Activated CD4-positive, alpha-beta T cell treated with anti-CD3 and anti-CD28 coated beads for 36 hours (primary cell): ENCODE data around the gene TRIM42. TPM values are rescaled to one million over a fixed set of nuclear protein-coding genes. Genes with fewer than 3 reads are reported as not detected.

ENCODE experiments used
- ATAC-seq: fragments of 200-7000 bp; cut with Tn5 transposase; one replicate; pipeline ENCODE4 v1.10.0; 2021; ENCODE audit warnings: mild to moderate bottlenecking, moderate library complexity
- CTCF ChIA-PET: fragments of 350-600 bp; sonication (Branson Sonifier 250); formaldehyde crosslinking; loops from one replicate; lab custom pipeline; 2021; ENCODE audit warnings: antibody characterized with exemption; lab: Charles Lee
- POLR2A ChIA-PET: fragments of 350-600 bp; sonication (Branson Sonifier 250); formaldehyde crosslinking; loops from one replicate; lab custom pipeline; 2021; ENCODE audit warnings: antibody characterized with exemption, inconsistent platforms; lab: Charles Lee
- DNase-seq: peaks from one replicate; pipeline ENCODE4 v3.0.0-alpha.2; 2020
- H3K27ac Mint-ChIP-seq: one replicate; pipeline ENCODE4 v1.8.0; 2021; ENCODE audit warnings: mixed read lengths
- H3K27me3 Mint-ChIP-seq: one replicate; pipeline ENCODE4 v1.8.0; 2021; ENCODE audit warnings: mixed read lengths
- H3K36me3 Mint-ChIP-seq: one replicate; pipeline ENCODE4 v1.8.0; 2021; ENCODE audit warnings: low read depth, mixed read lengths
- H3K4me1 Mint-ChIP-seq: one replicate; pipeline ENCODE4 v1.8.0; 2021; ENCODE audit warnings: mixed read lengths
- H3K4me3 Mint-ChIP-seq: one replicate; pipeline ENCODE4 v1.8.0; 2021; ENCODE audit warnings: mild to moderate bottlenecking, moderate library complexity, mixed read lengths
- H3K9me3 Mint-ChIP-seq: one replicate; pipeline ENCODE4 v1.8.0; 2021; ENCODE audit warnings: low read depth, mixed read lengths
- intact Hi-C, 2 experiments: fragments of 100-400 bp; cut with DNase I in 1 of 2; cut with micrococcal nuclease in 1 of 2; formaldehyde crosslinking; loops; one replicate each; pipeline versions ENCODE4 v1.14.2 to v1.15.1; 2022 to 2024; cut with DNase I, micrococcal nuclease
- total RNA-seq, 2 experiments: library from RNA; stranded (reverse); gene quantifications; one replicate each; pipeline ENCODE4 v1.2.3, GENCODE V29; 2021

TRIM42 gene
- total RNA-seq, 2 experiments from 2014 or later = not detected

DNA sequence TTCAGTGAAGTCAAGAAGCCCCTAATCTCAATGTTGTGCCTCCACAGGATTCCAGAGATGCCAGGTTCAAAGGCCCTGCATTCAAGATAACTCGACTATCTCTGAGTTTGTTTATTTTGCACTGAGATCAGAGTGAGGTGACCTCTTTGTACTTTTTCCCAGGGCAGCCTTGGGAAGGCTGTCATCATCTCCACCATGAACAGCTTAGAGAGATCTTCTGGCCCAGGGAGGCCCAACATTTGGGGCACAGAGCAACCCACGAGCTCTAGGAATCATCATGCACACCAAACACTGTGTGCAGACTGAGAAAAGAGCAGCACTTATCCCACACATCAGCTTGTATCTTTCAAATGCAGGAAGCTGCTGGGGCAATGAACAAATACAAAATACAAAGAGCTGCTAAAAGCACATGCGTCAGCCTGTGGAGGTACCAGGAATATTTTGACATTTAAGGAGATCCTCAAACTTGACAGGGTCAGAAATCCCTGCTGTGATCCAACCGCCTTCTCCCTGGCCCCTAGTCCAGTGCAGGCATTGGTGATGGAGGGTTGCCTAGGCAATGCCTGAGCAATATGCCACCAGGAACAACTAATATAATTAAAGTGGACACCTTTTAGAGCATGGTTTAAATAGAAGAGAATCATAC is 33.6 kb downstream of the TRIM42 start:
- ChIA-PET CTCF (no interaction called here), POLR2A (no interaction called here)
- H3K27ac Mint-ChIP-seq = no peak overlapping the region
- H3K4me1 Mint-ChIP-seq = no peaks in the 10 kb centered on the region
- H3K4me3 Mint-ChIP-seq = no peak overlapping the region
- ATAC-seq (no peak), DNase-seq (no peak)
- intact Hi-C loops = no loop called here
- no peaks in the 10 kb centered on the region for H3K9me3 Mint-ChIP-seq
- H3K36me3 Mint-ChIP-seq = no peaks in the 10 kb centered on the region
- no peaks in the 10 kb centered on the region for H3K27me3 Mint-ChIP-seq

DNA sequence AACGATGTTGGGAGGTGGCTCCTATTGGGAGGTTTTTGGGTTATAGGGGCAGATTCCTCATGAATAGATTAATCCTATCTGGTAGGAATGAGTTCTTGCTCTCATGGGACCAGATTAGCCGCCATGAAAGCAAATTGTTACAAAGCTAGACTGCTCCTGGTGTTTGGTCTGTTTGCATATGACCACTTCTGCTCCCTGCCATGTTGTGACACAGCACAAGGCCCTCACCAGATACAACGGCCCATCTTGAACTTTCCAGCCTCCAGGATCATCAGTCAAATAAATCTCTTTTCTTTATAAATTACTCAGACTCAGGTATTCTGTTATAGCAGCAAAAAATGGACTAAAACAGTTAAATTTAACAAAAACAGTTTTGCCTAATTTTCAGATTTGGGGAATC is 34.4 kb downstream of the TRIM42 start:
- ChIA-PET POLR2A (no interaction called here), CTCF (no interaction called here)
- H3K27ac Mint-ChIP-seq = no peak overlapping the region
- DNase-seq = no peak
- no peaks in the 10 kb centered on the region for H3K36me3 Mint-ChIP-seq
- no peaks in the 10 kb centered on the region for H3K27me3 Mint-ChIP-seq
- H3K4me1 Mint-ChIP-seq = no peaks in the 10 kb centered on the region
- ATAC-seq = no peak
- no peak overlapping the region for H3K4me3 Mint-ChIP-seq
- H3K9me3 Mint-ChIP-seq = no peaks in the 10 kb centered on the region
- intact Hi-C loops = no loop called here

DNA sequence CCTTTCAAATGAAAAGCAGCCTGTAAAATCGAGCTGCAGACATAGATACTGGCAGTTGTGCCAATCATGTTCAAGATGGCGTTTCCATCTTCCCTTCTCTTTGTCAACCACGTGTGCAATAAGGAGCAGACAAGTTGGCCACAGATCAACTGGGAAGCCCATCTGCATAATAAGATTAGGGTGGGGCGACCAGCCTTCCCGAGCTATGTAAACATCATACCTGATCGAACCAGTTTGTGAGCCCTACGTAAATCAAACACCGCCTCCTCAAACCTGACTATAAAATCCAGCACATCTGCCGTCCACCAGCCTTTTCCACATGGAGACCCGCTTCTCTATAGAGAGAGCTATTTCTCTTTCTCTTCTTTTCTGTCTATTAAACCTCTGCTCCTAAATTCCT is 37.2 kb downstream of the TRIM42 start:
- no peak overlapping the region for H3K27ac Mint-ChIP-seq
- intact Hi-C loops = no loop called here
- no peak for DNase-seq
- H3K27me3 Mint-ChIP-seq = no peaks in the 10 kb centered on the region
- POLR2A ChIA-PET = no interaction called here
- no peak for ATAC-seq
- no peaks in the 10 kb centered on the region for H3K36me3 Mint-ChIP-seq
- H3K9me3 Mint-ChIP-seq = no peaks in the 10 kb centered on the region
- CTCF ChIA-PET = no interaction called here
- H3K4me1 Mint-ChIP-seq = no peaks in the 10 kb centered on the region
- H3K4me3 Mint-ChIP-seq = no peak overlapping the region

DNA sequence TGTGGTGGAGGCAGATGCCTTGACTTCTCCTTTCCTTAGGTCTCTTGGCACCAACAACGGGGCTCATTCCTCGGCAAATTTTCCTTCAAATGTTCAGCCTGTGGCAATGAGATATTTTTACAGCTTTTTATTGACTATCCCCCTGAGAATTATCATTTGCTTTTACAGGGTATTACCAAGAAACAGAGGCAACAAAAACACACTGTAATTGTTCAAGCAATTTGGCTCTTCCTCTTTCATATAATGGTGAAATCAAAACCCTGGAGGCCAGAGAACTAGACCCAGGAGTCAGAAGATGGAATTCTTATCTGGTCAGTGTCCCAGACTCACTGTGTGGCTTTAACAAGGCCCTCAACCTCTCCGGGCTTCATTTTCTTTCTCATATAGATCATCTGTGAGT is 40.1 kb downstream of the TRIM42 start:
- intact Hi-C loops = no loop called here
- H3K27ac Mint-ChIP-seq = no peak overlapping the region
- ChIA-PET CTCF (interaction anchor here (0.7 kb wide), 1 partner anchor 369 kb away, joined by 3 read pairs; no protein-coding TSS in a partner anchor), POLR2A (no interaction called here)
- ATAC-seq = no peak
- H3K27me3 Mint-ChIP-seq = peaks cover 2% of the 10 kb centered on the region
- H3K36me3 Mint-ChIP-seq = no peaks in the 10 kb centered on the region
- DNase-seq = no peak
- no peak overlapping the region for H3K4me3 Mint-ChIP-seq
- H3K4me1 Mint-ChIP-seq = no peaks in the 10 kb centered on the region
- no peaks in the 10 kb centered on the region for H3K9me3 Mint-ChIP-seq

DNA sequence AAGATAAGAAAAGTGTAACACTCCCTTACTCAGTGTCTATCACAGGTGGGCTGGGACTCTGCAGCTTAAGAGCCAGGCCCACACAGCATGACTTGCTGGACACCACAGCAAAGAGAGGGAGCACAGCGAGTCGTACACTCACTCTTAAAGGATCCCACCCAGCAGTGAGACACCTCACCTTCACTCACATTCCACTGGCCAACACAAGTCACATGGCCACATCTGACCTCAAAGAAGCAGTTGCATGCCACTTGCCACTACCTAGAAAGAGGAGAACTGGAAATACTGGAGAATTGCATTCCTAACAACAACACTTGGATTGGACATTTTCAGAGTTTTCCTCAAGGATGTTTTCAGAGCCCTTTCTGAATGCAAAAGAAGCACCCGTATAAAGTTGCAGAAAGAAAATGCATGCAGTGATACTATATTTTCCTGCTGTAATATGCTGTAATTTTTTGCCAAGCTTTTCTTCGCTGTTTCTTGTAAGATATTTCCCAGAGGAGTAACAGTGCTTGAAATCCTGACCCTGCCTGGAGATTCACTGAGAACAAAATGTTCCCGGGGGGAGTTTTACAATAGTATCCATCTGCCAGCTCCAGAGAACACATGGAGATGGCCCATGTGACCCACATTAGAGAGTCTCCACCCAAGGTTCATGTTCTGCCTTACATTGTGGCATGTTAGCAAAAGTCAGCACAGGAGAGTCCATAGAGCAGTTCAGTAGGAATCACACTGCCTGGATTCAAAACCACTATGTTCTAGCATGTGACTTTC is 42.2 kb downstream of the TRIM42 start:
- ChIA-PET CTCF (no interaction called here), POLR2A (interaction anchor here (0.6 kb wide), 1 partner anchor 1365 kb away, joined by 3 read pairs; no protein-coding TSS in a partner anchor)
- Mint-ChIP-seq H3K4me3 (no peak overlapping the region), H3K27me3 (peaks cover 2% of the 10 kb centered on the region), H3K27ac (no peak overlapping the region), H3K9me3 (no peaks in the 10 kb centered on the region), H3K36me3 (no peaks in the 10 kb centered on the region), H3K4me1 (no peaks in the 10 kb centered on the region)
- ATAC-seq (no peak), DNase-seq (no peak)
- intact Hi-C loops = no loop called here

DNA sequence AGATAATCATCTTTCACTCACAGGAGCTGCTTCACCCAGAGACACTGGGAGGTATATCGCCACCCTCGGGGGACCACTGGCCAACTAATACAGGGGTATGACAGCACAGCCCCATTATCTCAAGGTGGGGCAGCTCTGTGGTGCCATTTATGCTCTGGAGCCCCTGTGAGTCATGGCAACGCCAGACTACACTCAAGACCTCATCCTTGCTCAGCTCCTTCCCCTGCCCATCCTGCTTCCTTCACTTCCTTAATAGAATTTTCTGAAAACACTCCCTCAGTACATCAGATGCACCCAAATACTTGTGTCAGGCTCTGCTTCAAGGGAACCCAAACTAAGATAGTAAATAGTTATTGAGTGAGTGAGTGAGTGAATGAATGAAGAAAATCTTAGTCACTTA is 45.7 kb downstream of the TRIM42 start:
- H3K27me3 Mint-ChIP-seq = peaks cover 2% of the 10 kb centered on the region
- CTCF ChIA-PET = no interaction called here

DNA sequence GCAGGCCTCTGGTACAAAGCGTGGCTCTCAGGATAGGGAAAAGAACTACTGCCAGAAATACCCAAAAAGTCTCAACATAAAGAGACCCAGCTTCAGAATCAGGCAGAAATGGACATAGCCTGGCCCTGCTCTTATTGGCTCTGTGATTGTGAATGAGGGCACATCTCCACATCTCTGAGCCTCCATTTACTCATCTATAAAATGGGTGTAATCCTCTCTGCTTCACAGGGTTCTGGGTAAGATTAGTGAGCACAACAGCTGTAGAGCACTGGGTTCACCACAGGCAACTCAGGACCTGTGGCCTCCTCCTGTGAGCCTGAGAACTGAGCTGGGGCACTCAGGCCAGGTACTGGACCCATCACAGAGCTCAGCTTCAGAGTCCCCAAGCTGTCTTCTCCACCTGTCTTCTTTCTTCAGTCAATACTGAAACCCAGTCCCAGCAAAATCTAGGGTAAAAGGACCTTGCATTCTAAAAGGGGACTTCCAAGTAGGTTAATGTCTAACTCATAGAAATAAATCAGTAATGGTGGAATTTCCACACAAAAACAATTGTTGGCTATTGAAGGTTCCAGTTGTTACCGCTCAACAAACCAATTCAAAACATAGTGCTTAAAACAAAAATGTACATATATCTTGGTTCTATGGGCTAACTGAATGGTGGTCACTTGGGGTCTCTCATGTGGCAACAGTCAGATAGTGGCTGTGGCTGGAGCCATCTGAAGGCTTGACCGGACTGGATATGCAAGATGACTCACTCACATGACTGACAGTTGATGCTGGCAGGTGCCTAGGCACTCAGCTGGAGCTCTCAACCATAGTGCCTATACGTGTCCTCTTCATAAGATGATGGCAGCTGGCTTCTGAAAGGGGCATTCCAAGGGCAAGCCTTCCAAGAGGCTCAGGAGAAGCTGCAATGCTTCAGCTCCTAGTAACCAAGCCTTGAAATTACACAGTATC is 47.3 kb downstream of the TRIM42 start:
- no peaks in the 10 kb centered on the region for H3K9me3 Mint-ChIP-seq
- ATAC-seq (no peak), DNase-seq (no peak)
- no peaks in the 10 kb centered on the region for H3K4me1 Mint-ChIP-seq
- H3K27ac Mint-ChIP-seq = no peak overlapping the region
- H3K4me3 Mint-ChIP-seq = no peak overlapping the region
- peaks cover 2% of the 10 kb centered on the region for H3K27me3 Mint-ChIP-seq
- ChIA-PET POLR2A (no interaction called here), CTCF (interaction anchor here (1.2 kb wide), 1 partner anchor 10 kb away, joined by 4 read pairs; no protein-coding TSS in a partner anchor)
- intact Hi-C loops = no loop called here
- H3K36me3 Mint-ChIP-seq = no peaks in the 10 kb centered on the region

More for the DNA sequence above, 45.7 kb downstream of the TRIM42 start:
- no peak for DNase-seq
- no peak for ATAC-seq
- no peaks in the 10 kb centered on the region for H3K4me1 Mint-ChIP-seq
- POLR2A ChIA-PET = no interaction called here
- intact Hi-C loops = no loop called here
- no peaks in the 10 kb centered on the region for H3K36me3 Mint-ChIP-seq
- no peaks in the 10 kb centered on the region for H3K9me3 Mint-ChIP-seq
- H3K27ac Mint-ChIP-seq = no peak overlapping the region
- H3K4me3 Mint-ChIP-seq = no peak overlapping the region

DNA sequence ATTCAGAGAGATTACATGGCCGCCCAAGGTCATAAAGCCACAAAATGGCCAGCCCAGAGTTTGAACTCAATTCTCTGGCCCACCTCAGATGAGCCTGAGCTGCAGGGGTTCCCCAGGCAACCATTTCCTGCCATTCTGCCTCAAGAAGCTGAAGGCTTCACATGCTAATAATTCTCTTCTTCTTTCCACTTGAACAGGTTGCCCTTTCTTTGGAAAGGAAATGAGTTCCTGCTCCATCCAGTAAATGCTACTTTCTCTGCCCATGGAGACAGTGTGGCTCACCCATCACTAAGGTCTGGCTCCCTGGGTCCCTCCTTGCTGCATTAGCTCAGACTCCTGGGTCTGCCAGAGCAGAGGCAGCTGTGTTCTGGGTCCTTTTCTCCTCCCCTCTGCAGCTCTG is 48.2 kb downstream of the TRIM42 start:
- POLR2A ChIA-PET = no interaction called here

DNA sequence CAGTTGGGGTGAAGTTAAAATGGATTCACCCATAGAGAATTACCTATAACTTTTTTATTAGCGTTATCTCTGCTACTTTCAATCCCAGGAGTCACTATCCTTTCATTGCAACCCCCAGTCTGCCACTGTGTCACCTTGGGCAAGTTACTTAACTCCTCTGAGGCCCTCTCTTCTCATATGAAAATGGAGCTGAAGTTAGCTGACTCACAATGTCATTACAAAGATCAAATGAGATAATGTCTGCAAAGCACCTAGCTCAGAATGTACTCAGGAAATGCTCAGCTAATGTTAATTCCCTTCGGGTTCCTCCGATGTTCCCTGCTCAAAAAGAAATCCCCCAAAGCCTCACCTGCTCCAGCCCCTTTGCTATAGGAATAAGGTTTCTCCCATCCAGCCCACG is 50.0 kb downstream of the TRIM42 start:
- ChIA-PET CTCF (no interaction called here), POLR2A (no interaction called here)
- Mint-ChIP-seq H3K4me1 (no peaks in the 10 kb centered on the region), H3K36me3 (no peaks in the 10 kb centered on the region), H3K4me3 (no peak overlapping the region), H3K27me3 (peaks cover 3% of the 10 kb centered on the region), H3K27ac (no peak overlapping the region), H3K9me3 (no peaks in the 10 kb centered on the region)
- intact Hi-C loops = no loop called here
- no peak for DNase-seq
- ATAC-seq = peak; percentile 39

More for the DNA sequence above, 48.2 kb downstream of the TRIM42 start:
- intact Hi-C loops = no loop called here
- Mint-ChIP-seq H3K4me3 (no peak overlapping the region), H3K36me3 (no peaks in the 10 kb centered on the region), H3K27me3 (peaks cover 2% of the 10 kb centered on the region), H3K9me3 (no peaks in the 10 kb centered on the region), H3K4me1 (no peaks in the 10 kb centered on the region), H3K27ac (no peak overlapping the region)
- no peak for DNase-seq
- CTCF ChIA-PET = no interaction called here
- no peak for ATAC-seq

DNA sequence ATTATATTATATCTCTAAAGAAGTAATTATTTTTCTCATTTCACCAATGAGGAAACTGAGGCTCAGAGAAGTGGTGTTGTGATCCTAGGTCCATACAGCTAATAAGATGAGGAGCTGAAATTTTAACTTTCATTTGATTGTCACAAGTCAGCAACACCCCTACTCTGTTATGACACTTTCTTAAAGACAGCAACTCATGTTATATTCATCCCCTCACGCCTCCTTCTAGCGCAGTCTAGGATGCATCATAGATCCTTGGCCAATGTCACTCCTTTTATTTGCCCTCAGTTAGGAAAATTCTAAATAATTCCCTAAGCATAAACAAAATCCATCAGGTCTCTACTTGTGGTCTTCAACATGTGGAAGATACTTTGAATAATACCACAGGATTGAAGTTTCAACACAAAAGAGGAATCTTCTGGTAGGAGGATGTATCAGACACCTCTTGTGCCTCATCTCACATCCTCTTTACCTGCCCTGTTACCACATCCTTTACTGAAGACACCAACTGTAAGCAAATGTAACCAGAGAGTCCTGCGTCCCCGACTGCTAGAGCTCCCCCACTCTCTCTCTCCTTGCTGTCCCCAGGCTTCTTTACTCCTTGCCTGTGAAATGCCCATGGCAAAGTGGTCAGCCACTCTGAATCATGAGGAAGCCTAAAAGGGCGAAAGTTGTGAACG is 53.7 kb downstream of the TRIM42 start:
- POLR2A ChIA-PET = no interaction called here
- peaks cover 5% of the 10 kb centered on the region for H3K27me3 Mint-ChIP-seq
- no peak overlapping the region for H3K27ac Mint-ChIP-seq
- peaks cover 2% of the 10 kb centered on the region for H3K9me3 Mint-ChIP-seq
- H3K4me1 Mint-ChIP-seq = no peaks in the 10 kb centered on the region
- ATAC-seq (no peak), DNase-seq (no peak)
- H3K36me3 Mint-ChIP-seq = no peaks in the 10 kb centered on the region
- intact Hi-C loops = no loop called here
- H3K4me3 Mint-ChIP-seq = no peak overlapping the region
- CTCF ChIA-PET = no interaction called here

DNA sequence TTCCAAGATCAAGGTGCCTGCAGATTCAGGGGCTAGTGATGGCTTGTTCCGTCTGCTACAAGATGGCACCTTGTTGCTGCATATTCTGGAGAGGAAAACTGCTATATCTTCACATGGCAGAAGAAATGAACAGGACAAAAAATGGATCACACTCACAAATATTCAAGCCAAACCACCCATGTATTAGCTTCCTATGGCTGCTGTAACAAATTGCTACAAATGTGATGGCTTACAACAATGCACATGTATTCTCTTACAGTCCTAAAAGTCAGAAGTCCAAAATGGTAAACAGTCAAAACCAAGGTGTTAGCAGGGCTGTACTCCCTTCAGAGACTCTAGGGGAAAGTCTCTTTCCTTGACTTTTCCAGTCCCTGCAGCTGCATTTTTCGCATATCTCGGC is 55.8 kb downstream of the TRIM42 start:
- DNase-seq = no peak
- Mint-ChIP-seq H3K9me3 (peaks cover 2% of the 10 kb centered on the region), H3K4me3 (no peak overlapping the region), H3K36me3 (no peaks in the 10 kb centered on the region), H3K4me1 (no peaks in the 10 kb centered on the region), H3K27ac (no peak overlapping the region), H3K27me3 (peaks cover 5% of the 10 kb centered on the region)
- intact Hi-C loops = no loop called here
- CTCF ChIA-PET = no interaction called here
- POLR2A ChIA-PET = no interaction called here
- ATAC-seq = no peak
